ENCODE data around the gene WASHC4. TPM values are rescaled to one million over a fixed set of nuclear protein-coding genes. Genes with fewer than 3 reads are reported as not detected.

The WASHC4 gene
- total and polyA plus RNA-seq, 2 donors from 2014 or later: 10.7 to 63.6 TPM

DNA sequence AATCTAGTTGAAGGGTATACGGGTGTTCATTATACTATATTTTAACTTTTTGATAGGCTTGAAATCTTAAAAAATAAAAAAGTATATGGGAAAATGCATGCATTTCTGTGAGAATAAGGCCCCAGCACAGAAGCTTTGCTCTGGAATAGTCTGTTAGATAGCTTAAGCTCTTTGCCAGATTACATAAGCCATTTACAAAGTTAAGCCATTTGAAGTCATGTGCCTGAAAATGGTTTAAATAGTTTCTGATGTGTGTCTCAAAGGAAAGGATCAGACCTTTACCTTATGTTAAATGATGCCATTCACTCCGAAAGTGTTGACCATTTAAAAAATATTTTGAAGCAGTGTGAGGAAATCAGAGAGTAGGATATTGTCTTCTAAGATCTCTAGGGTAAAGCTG, 51.3 kb downstream of the WASHC4 start:
- peaks cover 6 to 23% (median 12%) of the 10 kb centered on the region in 3 donors for H3K36me3 ChIP-seq (ENCODE audit: control insufficient read depth in 2 of 3, insufficient read depth in 3 of 3, low read length in 3 of 3)

DNA sequence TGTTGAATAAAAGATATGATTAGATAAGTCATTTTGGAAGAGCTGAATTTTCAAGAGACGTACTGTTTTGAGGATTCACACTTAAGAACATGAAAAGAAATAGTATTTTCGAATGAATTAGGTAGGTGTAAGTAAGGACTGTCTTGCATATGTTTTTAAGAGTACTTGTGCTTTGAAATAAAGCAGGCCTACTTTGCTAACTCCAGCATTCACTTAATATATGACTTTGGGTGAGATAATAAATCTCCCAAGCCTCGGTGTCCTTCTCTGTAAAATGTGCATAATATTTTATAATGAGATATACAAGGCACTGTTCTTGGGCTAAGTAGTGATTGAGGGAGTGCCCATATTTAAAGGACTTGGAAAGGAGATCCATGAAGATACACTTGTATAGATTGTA, 54.6 kb downstream of the WASHC4 start:
- intact Hi-C loops (cut with DNase I): no loop called here
- H3K4me1 ChIP-seq (ENCODE audit: control insufficient read depth in 2 of 3, insufficient read depth in 2 of 3, low read depth in 1 of 3, low read length in 3 of 3): no peaks in the 10 kb centered on the region
- no peaks in the 10 kb centered on the region for H3K9me3 ChIP-seq (ENCODE audit: control insufficient read depth in 2 of 3, insufficient read depth in 1 of 3, low read length in 3 of 3)
- no peak overlapping the region for H3K9ac ChIP-seq (ENCODE audit: low read length in 3 of 3)
- no peak for FAIRE-seq
- TF ChIP-seq, protein P1, sequence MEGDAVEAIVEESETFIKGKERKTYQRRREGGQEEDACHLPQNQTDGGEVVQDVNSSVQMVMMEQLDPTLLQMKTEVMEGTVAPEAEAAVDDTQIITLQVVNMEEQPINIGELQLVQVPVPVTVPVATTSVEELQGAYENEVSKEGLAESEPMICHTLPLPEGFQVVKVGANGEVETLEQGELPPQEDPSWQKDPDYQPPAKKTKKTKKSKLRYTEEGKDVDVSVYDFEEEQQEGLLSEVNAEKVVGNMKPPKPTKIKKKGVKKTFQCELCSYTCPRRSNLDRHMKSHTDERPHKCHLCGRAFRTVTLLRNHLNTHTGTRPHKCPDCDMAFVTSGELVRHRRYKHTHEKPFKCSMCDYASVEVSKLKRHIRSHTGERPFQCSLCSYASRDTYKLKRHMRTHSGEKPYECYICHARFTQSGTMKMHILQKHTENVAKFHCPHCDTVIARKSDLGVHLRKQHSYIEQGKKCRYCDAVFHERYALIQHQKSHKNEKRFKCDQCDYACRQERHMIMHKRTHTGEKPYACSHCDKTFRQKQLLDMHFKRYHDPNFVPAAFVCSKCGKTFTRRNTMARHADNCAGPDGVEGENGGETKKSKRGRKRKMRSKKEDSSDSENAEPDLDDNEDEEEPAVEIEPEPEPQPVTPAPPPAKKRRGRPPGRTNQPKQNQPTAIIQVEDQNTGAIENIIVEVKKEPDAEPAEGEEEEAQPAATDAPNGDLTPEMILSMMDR (IDR thresholded peaks at IDR 0.05; ENCODE audit: borderline replicate concordance, extremely low read depth, insufficient read depth): no peak
- peaks cover 2 to 29% (median 23%) of the 10 kb centered on the region in 3 donors for H3K36me3 ChIP-seq (ENCODE audit: control insufficient read depth in 2 of 3, insufficient read depth in 3 of 3, low read length in 3 of 3)
- H3K27ac ChIP-seq (ENCODE audit: low read depth in 2 of 2, low read length in 2 of 2): no peak overlapping the region
- no peaks in the 10 kb centered on the region for H3K27me3 ChIP-seq (ENCODE audit: control insufficient read depth, insufficient read depth, low read length)
- DNase-seq: no peak
- H3K4me3 ChIP-seq (ENCODE audit: low read length in 3 of 3): no peak overlapping the region

More for the DNA sequence above, 51.3 kb downstream of the WASHC4 start:
- no peak for DNase-seq
- no peak for FAIRE-seq
- TF ChIP-seq, protein P1 (IDR thresholded peaks at IDR 0.05; ENCODE audit: borderline replicate concordance, extremely low read depth, insufficient read depth): no peak
- intact Hi-C loops (cut with DNase I): no loop called here
- no peak overlapping the region for H3K4me3 ChIP-seq (ENCODE audit: low read length in 3 of 3)
- no peaks in the 10 kb centered on the region for H3K4me1 ChIP-seq (ENCODE audit: control insufficient read depth in 2 of 3, insufficient read depth in 2 of 3, low read depth in 1 of 3, low read length in 3 of 3)
- H3K27me3 ChIP-seq (ENCODE audit: control insufficient read depth, insufficient read depth, low read length): no peaks in the 10 kb centered on the region
- no peaks in the 10 kb centered on the region for H3K9me3 ChIP-seq (ENCODE audit: control insufficient read depth in 2 of 3, insufficient read depth in 1 of 3, low read length in 3 of 3)
- no peak overlapping the region for H3K27ac ChIP-seq (ENCODE audit: low read depth in 2 of 2, low read length in 2 of 2)
- H3K9ac ChIP-seq (ENCODE audit: low read length in 3 of 3): no peak overlapping the region

DNA sequence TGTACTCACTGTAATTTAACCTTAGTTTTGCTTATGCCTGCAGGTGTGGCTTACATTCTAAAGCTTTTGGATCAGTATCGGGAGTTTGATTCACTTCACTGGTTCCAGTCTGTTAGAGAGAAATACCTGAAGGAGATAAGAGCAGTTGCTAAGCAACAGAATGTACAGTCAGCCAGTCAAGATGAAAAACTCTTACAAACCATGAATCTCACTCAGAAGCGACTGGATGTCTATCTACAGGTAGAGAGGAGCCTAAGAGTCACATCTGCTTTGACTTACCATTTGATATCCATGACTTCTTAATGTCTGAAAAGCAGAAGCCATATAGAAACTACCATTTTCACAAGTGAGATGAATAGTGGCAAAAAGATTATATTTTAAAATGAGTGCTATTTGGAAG, 56.5 kb downstream of the WASHC4 start:
- Histone ChIP-seq H3K4me1 (ENCODE audit: control insufficient read depth in 2 of 3, insufficient read depth in 2 of 3, low read depth in 1 of 3, low read length in 3 of 3) (no peaks in the 10 kb centered on the region), H3K27ac (ENCODE audit: low read depth in 2 of 2, low read length in 2 of 2) (no peak overlapping the region), H3K4me3 (ENCODE audit: low read length in 3 of 3) (no peak overlapping the region), H3K27me3 (ENCODE audit: control insufficient read depth, insufficient read depth, low read length) (no peaks in the 10 kb centered on the region), H3K9ac (ENCODE audit: low read length in 3 of 3) (no peak overlapping the region), H3K36me3 (ENCODE audit: control insufficient read depth in 2 of 3, insufficient read depth in 3 of 3, low read length in 3 of 3) (peaks cover 2 to 34% (median 26%) of the 10 kb centered on the region in 3 donors), H3K9me3 (ENCODE audit: control insufficient read depth in 2 of 3, insufficient read depth in 1 of 3, low read length in 3 of 3) (no peaks in the 10 kb centered on the region)
- DNase-seq (peak in 2 of 5 donors; percentile 22 to 29), FAIRE-seq (no peak)
- TF ChIP-seq, protein P1 (IDR thresholded peaks at IDR 0.05; ENCODE audit: borderline replicate concordance, extremely low read depth, insufficient read depth): no peak
- intact Hi-C loops (cut with DNase I): no loop called here

GRCh38 chr12:105166736-105167135, 59.2 kb downstream of the WASHC4 start:
- H3K9me3 ChIP-seq (ENCODE audit: control insufficient read depth in 2 of 3, insufficient read depth in 1 of 3, low read length in 3 of 3): no peaks in the 10 kb centered on the region
- peaks cover 2 to 47% (median 31%) of the 10 kb centered on the region in 3 donors for H3K36me3 ChIP-seq (ENCODE audit: control insufficient read depth in 2 of 3, insufficient read depth in 3 of 3, low read length in 3 of 3)
- FAIRE-seq: no peak
- no peak overlapping the region for H3K4me3 ChIP-seq (ENCODE audit: low read length in 3 of 3)
- no peak overlapping the region for H3K27ac ChIP-seq (ENCODE audit: low read depth in 2 of 2, low read length in 2 of 2)
- no peaks in the 10 kb centered on the region for H3K27me3 ChIP-seq (ENCODE audit: control insufficient read depth, insufficient read depth, low read length)
- TF ChIP-seq, protein P1 (IDR thresholded peaks at IDR 0.05; ENCODE audit: borderline replicate concordance, extremely low read depth, insufficient read depth): no peak
- H3K4me1 ChIP-seq (ENCODE audit: control insufficient read depth in 2 of 3, insufficient read depth in 2 of 3, low read depth in 1 of 3, low read length in 3 of 3): no peaks in the 10 kb centered on the region
- intact Hi-C loops (cut with DNase I): no loop called here
- DNase-seq: no peak
- no peak overlapping the region for H3K9ac ChIP-seq (ENCODE audit: low read length in 3 of 3)

Data from kidney (tissue), 14 donors.